Left ventricle myocardium inferior (tissue), 1 donor: ENCODE measurements around the gene FAM118A. TPM values are rescaled to one million over a fixed set of nuclear protein-coding genes. Genes with fewer than 3 reads are reported as not detected.
"Not testable (repeated sequence)": the region's sequence is repeated elsewhere in the genome, so short reads cannot be mapped to it uniquely, and the experiment has no call there.

Experiments
- DNase-seq: peaks from one replicate; pipeline ENCODE4 v3.0.0-alpha.2; 2020
- H3K27ac ChIP-seq: fragments of 200-600 bp; replicated peaks from 2 replicates; pipeline ENCODE4 v1.8.0; 2021
- H3K27me3 ChIP-seq: fragments of 200-600 bp; 2 replicates; pipeline ENCODE4 v1.8.0; 2021; ENCODE audit warnings: low read depth
- H3K36me3 ChIP-seq: fragments of 200-600 bp; 2 replicates; pipeline ENCODE4 v1.8.0; 2021
- H3K4me1 ChIP-seq: fragments of 200-600 bp; 2 replicates; pipeline ENCODE4 v1.8.0; 2021
- H3K4me3 ChIP-seq: fragments of 200-600 bp; 2 replicates; pipeline ENCODE4 v1.8.0; 2021; ENCODE audit warnings: mild to moderate bottlenecking, moderate library complexity
- H3K9me3 ChIP-seq: fragments of 200-600 bp; replicated peaks from 2 replicates; pipeline ENCODE4 v1.8.0; 2021
- intact Hi-C: fragments of 100-400 bp; cut with micrococcal nuclease; formaldehyde crosslinking; loops from one replicate; pipeline ENCODE4 v1.11.0; 2022
- total RNA-seq: library from RNA; stranded (reverse); fragmentation: NEBNext Ultra II Directional; extraction: Animal tissue kit (Norgen Biotek cat#: 25700); gene quantifications from one replicate; pipeline ENCODE4 v1.2.1, GENCODE V29; 2021
- TF ChIP-seq, protein P1 (sequence below): fragments of 200-600 bp; IDR thresholded peaks from 2 replicates; pipeline ENCODE4 v1.8.0; 2021; ENCODE audit warnings: antibody characterized with exemption, mild to moderate bottlenecking, borderline replicate concordance
- donor health status: DM: no; HTN: yes; CAD: no; lungs with severe emphysema.

Gene FAM118A
- total RNA-seq, 1 donor from 2014 or later = 14.1 TPM

DNA sequence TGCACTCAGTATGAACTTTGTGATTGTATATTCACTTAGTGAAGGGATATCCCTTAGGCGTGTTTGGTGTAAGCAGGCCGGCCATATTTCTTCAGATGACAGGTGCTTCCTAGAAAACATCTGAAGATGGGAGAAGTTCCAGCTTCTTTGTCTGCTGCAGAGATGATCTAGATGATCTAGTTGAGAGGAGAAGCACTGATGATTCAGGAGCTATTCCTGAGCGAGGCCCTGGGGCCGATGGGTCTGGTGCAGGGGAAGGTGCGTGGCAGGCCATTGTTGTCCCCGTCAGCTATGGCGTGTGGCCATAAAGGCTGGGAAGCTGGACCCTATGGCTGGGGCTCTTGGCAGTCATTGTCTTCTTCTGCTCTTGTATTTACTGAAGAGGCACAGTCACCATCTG, 14.0 kb downstream of the FAM118A start:
- Histone ChIP-seq H3K27me3 (no peaks in the 10 kb centered on the region), H3K36me3 (peaks cover 30% of the 10 kb centered on the region), H3K4me3 (no peak overlapping the region), H3K27ac (peak overlapping the region; percentile 39), H3K4me1 (peaks cover 56% of the 10 kb centered on the region), H3K9me3 (no peaks in the 10 kb centered on the region)
- no peak for DNase-seq
- TF ChIP-seq, protein P1, sequence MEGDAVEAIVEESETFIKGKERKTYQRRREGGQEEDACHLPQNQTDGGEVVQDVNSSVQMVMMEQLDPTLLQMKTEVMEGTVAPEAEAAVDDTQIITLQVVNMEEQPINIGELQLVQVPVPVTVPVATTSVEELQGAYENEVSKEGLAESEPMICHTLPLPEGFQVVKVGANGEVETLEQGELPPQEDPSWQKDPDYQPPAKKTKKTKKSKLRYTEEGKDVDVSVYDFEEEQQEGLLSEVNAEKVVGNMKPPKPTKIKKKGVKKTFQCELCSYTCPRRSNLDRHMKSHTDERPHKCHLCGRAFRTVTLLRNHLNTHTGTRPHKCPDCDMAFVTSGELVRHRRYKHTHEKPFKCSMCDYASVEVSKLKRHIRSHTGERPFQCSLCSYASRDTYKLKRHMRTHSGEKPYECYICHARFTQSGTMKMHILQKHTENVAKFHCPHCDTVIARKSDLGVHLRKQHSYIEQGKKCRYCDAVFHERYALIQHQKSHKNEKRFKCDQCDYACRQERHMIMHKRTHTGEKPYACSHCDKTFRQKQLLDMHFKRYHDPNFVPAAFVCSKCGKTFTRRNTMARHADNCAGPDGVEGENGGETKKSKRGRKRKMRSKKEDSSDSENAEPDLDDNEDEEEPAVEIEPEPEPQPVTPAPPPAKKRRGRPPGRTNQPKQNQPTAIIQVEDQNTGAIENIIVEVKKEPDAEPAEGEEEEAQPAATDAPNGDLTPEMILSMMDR = no peak
- intact Hi-C loops = no loop called here

DNA sequence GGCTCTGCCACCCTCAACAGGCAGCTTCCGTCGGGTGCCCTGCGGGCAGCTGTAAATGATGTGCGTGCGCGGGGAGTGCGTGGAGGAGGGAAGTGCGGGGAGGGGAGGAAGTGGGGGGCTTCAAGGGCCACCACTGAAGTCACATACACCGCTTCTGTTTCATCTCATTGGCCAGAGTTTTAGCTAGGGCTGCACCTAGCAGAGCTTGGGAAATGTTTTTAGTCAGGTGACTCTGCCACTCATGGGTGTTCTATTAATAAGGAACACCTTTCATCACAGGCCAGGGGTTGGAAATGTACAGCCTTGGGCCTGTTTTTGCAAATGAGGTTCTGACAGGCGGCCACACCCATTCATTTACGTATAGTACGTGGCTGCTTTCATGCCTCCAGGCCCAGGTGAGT, 14.6 kb downstream of the FAM118A start:
- Histone ChIP-seq H3K27ac (peak overlapping the region; percentile 39), H3K4me1 (peaks cover 56% of the 10 kb centered on the region), H3K9me3 (no peaks in the 10 kb centered on the region), H3K27me3 (no peaks in the 10 kb centered on the region), H3K4me3 (no peak overlapping the region), H3K36me3 (peaks cover 30% of the 10 kb centered on the region)
- no peak for DNase-seq
- intact Hi-C loops = no loop called here
- TF ChIP-seq, protein P1 = no peak

DNA sequence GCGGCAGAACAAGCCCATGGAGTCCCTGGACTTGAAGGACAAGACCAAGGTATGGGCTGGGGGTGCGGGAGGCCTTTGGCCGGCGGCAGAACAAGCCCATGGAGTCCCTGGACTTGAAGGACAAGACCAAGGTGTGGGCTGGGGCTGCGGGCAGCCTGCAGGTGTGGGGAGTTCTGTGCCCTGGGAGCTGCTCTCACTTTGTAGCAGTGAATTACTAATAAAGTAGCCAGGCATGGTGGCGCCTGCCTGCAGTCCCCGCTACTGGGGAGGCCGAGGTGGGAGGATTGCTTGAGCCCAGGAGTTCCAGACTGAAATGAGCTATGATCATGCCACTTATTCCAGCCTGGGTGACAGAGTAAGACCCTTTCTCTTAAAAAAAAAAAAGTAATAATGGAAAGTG, 18.5 kb downstream of the FAM118A start:
- H3K27me3 ChIP-seq, H3K4me3 ChIP-seq, H3K9me3 ChIP-seq, DNase-seq, intact Hi-C loops: not testable (repeated sequence)
- Histone ChIP-seq H3K4me1 (peaks cover 55% of the 10 kb centered on the region), H3K27ac (peak overlapping the region; percentile 83), H3K36me3 (peaks cover 56% of the 10 kb centered on the region)

DNA sequence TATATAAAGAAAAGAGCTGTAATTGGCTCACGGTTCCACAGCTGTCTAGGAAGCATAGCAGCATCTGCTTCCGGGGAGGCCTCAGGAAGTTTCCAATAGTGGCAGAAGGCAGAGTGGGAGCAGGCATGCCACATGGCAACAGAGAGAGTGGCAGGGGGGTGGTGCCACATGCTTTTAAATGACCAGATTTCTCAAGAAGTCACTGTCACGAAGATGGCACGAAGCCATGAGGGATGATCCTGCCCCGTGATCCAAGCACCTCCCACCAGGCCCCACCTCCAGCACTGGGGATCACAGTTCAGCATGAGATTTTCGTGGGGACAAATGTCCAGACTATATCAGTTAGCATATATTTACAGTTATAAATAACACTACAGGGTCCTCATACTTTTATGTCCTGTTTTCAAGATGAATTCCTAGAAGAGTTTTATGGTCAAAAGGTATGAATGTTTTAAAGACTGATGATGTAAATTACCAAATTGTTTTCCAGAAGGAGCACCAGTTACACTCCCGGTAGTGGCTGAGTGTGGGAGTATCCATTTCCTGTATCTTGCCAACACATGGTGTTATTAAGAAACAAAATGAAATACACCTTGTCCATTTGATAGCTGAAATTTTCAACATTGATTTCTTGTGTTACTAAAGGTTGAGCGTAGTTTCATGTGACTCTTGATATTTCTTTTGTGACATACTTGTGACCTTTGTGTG, 19.2 kb downstream of the FAM118A start:
- H3K4me3 ChIP-seq = no peak overlapping the region
- H3K36me3 ChIP-seq = peaks cover 48% of the 10 kb centered on the region
- H3K4me1 ChIP-seq = peaks cover 53% of the 10 kb centered on the region
- no peaks in the 10 kb centered on the region for H3K27me3 ChIP-seq
- no peaks in the 10 kb centered on the region for H3K9me3 ChIP-seq
- intact Hi-C loops = no loop called here
- TF ChIP-seq, protein P1 = no peak
- DNase-seq = no peak
- peak overlapping the region; percentile 83 for H3K27ac ChIP-seq

DNA sequence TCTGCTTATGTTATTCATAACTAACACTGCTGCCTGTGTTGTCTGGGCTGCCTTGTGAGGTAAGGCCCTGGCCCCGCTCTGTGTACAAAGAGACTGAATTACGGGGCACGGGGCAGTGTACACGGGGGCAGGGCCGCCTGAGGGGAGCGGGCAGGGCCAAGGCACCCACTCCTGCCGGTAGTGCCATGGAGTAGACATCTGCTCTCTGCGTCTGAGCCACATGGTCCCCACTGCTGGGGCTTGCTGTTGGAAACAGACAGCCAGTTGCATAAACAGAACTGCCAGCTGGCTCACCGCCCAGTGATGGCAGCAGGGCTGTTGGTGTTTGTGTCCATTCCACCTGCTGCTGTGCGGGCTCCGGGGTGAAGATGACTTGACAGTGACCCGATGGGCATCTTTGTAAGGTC, 19.8 kb downstream of the FAM118A start:
- Histone ChIP-seq H3K27me3 (no peaks in the 10 kb centered on the region), H3K27ac (peak overlapping the region; percentile 83), H3K9me3 (no peaks in the 10 kb centered on the region), H3K4me1 (peaks cover 53% of the 10 kb centered on the region), H3K36me3 (peaks cover 45% of the 10 kb centered on the region), H3K4me3 (no peak overlapping the region)
- TF ChIP-seq, protein P1 = no peak
- DNase-seq = peak; percentile 82
- intact Hi-C loops = no loop called here

DNA sequence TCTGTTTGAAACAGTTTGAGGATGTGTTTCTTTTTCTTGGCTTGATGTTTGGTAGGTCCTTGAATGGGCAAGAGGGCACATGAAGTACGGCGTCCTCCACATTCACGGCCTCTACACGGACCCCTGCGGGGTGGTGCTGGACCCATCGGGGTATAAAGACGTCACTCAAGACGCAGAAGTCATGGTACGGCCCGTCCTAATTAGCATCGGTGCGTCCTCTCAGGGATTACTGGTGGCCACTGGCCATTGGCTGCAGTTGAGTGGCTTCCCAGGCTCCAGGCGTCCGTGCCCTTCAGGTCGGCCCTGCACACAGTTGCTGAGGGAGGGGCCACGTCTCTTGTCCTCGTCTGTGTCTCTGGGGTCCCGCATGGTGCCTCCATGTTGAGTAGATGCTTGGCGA, 20.8 kb downstream of the FAM118A start:
- no peak for DNase-seq
- Histone ChIP-seq H3K36me3 (peaks cover 53% of the 10 kb centered on the region), H3K4me1 (peaks cover 50% of the 10 kb centered on the region), H3K4me3 (no peak overlapping the region), H3K27ac (peak overlapping the region; percentile 83), H3K27me3 (no peaks in the 10 kb centered on the region), H3K9me3 (no peaks in the 10 kb centered on the region)
- intact Hi-C loops = no loop called here
- TF ChIP-seq, protein P1 = no peak
